Astrocyte of the spinal cord (primary cell): Measurements from ENCODE around the gene AUTS2.

Source experiments
- DNase-seq: peaks from one replicate; pipeline ENCODE4 v3.0.0; 2011; ENCODE audit warnings: low read depth, low spot score
- H3K4me3 ChIP-seq: 2 replicates; pipeline ENCODE4 v1.5.1; 2011; ENCODE audit warnings: low read depth, mild to moderate bottlenecking, low read length, moderate library complexity
- in situ Hi-C: cut with HindIII; loops from 2 replicates; pipeline ENCODE4 v1.10.0; 2017; ENCODE audit warnings: low sequenced_read_pairs
- TF ChIP-seq, protein P1 (sequence below): IDR thresholded peaks from 2 replicates; pipeline ENCODE4 v1.5.1; 2012; ENCODE audit warnings: low read depth, mild to moderate bottlenecking, low read length, inconsistent platforms

The AUTS2 gene

DNA sequence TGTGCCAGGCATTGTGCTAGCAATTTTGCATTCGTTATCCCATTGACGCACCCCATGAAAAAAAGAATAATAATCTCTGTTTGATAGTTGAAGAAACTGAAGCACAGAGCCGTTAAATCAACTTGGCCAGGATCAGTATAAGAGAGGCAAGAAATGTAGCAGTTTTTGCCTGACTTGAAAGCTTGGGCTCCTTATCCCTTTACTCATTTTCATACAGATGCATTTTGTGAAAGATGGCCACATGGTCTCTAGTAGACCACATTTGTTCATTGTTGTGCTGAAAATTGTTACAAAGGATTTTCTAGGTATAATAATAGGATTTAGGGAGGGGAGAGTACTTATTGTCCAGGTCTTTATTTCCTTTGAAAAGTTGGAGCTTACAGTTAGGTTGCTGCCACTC is 14.7 kb downstream of the AUTS2 start:
- TF ChIP-seq, protein P1, sequence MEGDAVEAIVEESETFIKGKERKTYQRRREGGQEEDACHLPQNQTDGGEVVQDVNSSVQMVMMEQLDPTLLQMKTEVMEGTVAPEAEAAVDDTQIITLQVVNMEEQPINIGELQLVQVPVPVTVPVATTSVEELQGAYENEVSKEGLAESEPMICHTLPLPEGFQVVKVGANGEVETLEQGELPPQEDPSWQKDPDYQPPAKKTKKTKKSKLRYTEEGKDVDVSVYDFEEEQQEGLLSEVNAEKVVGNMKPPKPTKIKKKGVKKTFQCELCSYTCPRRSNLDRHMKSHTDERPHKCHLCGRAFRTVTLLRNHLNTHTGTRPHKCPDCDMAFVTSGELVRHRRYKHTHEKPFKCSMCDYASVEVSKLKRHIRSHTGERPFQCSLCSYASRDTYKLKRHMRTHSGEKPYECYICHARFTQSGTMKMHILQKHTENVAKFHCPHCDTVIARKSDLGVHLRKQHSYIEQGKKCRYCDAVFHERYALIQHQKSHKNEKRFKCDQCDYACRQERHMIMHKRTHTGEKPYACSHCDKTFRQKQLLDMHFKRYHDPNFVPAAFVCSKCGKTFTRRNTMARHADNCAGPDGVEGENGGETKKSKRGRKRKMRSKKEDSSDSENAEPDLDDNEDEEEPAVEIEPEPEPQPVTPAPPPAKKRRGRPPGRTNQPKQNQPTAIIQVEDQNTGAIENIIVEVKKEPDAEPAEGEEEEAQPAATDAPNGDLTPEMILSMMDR: no peak
- H3K4me3 ChIP-seq: no peak overlapping the region
- DNase-seq: no peak
- in situ Hi-C loops: no loop called here

- no peak for DNase-seq
- no peak overlapping the region for H3K4me3 ChIP-seq
- in situ Hi-C loops: no loop called here
- TF ChIP-seq, protein P1: no peak
Observed at GRCh38 chr7:69613846-69614245, 15.6 kb downstream of the AUTS2 start.

GRCh38 chr7:69615685-69616084 is 17.4 kb downstream of the AUTS2 start:
- no peak for DNase-seq
- in situ Hi-C loops: no loop called here
- TF ChIP-seq, protein P1: no peak
- H3K4me3 ChIP-seq: no peak overlapping the region

GRCh38 chr7:69617364-69617763 is 19.1 kb downstream of the AUTS2 start:
- TF ChIP-seq, protein P1: no peak
- no peak for DNase-seq
- in situ Hi-C loops: no loop called here
- H3K4me3 ChIP-seq: no peak overlapping the region

GRCh38 chr7:69619054-69619453 is 20.8 kb downstream of the AUTS2 start:
- DNase-seq: no peak
- TF ChIP-seq, protein P1: no peak
- in situ Hi-C loops: no loop called here

GRCh38 chr7:69619635-69620034 is 21.4 kb downstream of the AUTS2 start:
- H3K4me3 ChIP-seq: no peak overlapping the region
- in situ Hi-C loops: no loop called here
- TF ChIP-seq, protein P1: no peak
- DNase-seq: no peak

More at GRCh38 chr7:69619054-69619453, 20.8 kb downstream of the AUTS2 start:
- no peak overlapping the region for H3K4me3 ChIP-seq

GRCh38 chr7:69620063-69620462 is 21.8 kb downstream of the AUTS2 start:
- TF ChIP-seq, protein P1: no peak
- no peak overlapping the region for H3K4me3 ChIP-seq
- in situ Hi-C loops: no loop called here
- DNase-seq: peak; percentile 13
